Islet of Langerhans (tissue), 1 donor: ENCODE measurements around the gene UBE3D.
"Not testable (repeated sequence)": the region's sequence is repeated elsewhere in the genome, so short reads cannot be mapped to it uniquely, and the experiment has no call there.

Experiments used
- FAIRE-seq: peaks from one replicate; lab custom pipeline; 2011; peaks lifted over from hg19 to GRCh38; lab: Jason Lieb, UNC

UBE3D gene

DNA sequence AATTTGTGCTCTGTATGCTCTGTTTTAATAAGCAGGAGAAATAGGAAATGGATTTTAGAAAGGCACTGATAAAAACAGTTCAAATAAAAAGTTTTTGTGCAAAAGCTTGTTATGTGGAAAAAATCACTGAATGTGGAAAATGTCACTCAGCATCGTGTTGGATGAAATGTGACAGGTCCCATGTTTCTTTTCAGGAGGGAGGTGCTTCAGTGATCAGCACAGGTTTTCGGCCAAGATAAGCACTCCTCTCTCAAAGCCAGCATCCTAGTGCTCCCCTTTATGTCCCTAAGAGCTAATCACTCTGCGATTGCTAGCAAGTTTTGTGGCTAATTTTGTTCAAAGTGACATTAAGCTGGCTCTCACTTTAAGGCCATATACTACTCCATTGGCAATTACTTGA, 12.0 kb downstream of the UBE3D start:
- FAIRE-seq, result no peak

DNA sequence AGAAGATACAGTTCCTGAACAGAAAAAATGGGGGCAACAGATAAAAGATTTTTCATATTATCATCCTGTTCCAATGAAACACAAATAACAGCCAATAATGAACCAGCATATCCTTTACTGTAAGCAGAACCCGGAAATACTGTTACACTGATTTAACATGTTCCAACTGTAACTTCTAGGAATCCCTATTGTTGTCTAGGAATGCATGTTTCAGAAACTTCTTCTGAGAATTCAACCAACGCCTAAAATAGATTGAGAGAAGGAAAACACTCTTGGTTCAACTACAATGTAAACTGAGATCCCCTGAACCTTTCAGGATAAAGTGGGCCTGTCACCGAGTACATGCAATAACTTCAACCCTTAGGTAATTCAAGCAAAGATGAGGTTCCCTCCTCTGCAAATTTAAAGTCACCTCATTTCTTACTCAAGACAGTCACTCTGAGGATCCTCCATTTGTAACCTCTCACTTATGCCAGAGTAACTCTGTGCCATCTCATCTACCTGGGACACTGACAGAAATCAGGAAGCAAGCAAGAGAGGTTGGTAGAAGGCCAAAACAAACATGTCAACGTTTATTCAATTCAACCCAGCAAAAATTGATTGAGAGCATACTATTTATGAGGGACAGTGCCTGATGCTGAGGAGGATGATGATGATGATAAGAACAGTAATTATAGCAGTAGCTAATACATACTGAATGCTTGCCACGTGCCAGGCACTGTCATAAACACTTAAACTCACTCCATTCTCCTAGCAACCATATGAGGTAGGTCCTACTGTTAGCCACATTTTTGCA, 14.1 kb downstream of the UBE3D start:
- peak; percentile 51 for FAIRE-seq

DNA sequence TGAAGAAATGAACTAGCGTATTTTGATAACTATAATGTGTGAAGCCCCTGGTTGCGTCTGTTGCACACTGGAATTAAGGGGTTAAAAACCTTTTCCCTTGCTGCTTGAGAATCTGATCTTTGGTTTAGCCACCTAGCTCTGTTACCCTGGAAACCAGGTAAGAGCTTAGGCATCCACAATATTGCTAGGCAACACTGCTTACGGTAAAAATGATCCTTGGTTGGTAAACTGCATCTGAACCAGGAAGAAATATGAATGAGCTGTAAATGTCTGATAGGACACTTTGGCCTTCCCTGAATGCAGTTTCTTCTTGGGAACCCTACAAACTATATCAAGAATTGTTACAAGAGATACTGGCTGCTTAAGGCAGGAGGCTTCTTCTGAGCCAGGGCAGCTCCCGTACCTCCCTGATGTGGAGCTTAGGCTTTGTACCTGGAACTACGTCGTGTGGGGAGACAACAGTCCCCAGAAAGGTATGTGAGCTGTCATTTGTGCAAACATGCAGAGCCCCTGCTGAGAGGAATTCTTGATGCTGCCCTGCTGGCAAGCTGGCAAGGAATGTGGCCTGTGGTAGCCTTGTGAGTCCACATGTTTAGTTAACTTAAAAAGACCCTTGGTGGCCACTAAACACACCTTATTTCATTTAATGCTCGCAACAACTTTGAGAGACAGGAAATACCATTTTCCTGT, 18.4 kb downstream of the UBE3D start:
- FAIRE-seq, result peak; percentile 99

DNA sequence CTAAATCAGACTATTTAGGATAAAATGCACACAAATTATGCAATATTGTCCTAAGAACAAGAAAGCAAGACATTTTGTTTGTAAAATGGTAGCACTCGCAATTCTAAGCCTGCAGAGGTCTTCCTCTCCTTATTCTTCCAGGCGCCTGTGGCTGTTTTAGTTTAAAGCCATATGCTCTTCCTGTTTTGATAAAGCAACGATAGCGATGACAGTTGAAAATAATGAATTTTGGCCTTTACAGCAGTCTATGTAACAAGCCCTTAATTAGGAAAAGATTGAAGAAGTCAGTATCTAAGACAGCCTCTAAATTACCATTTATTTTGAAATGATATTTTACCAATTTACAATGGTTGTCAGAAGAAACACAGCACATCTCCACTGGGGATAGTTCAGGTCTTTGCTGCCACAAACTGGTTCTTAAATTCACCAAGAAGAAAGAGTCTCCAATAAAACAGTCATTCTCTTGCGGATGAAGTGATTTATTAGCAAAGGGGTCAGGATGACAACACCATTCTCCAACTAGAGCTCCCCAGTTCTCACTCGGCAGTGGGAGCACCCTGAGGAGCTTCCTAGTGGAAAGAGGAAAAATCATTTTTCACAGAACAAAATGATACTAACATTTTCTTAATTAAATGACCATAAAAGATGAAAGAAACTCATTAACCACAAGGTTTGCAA, 21.4 kb downstream of the UBE3D start:
- no peak for FAIRE-seq

DNA sequence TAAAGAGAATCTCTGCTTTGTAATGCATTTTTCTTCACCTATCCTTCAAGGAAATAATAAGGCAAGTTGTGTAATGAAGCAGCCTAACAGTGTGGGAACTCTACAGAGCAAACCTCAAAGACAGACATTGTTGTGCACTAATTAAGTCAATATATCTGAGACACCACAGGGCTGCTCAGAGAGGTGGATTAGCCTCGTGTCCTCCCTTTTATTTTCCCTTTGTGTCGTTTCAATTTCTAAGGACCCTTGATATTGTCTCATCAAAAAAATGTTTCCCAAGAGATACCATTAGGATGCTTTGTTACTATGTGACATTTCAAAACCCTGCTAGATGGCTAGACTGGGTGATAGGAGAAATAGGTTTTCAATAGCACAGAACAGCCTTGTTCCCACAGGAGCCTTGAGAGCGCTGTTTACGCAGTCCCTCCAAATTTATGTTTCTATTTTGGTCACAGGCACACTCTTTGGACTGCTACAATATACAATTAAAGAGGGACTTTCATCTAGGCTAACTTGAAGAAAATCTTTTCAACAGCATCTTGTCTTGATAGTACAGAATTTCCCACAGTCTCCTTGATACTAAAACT, 23.1 kb downstream of the UBE3D start:
- peak; percentile 60 for FAIRE-seq

DNA sequence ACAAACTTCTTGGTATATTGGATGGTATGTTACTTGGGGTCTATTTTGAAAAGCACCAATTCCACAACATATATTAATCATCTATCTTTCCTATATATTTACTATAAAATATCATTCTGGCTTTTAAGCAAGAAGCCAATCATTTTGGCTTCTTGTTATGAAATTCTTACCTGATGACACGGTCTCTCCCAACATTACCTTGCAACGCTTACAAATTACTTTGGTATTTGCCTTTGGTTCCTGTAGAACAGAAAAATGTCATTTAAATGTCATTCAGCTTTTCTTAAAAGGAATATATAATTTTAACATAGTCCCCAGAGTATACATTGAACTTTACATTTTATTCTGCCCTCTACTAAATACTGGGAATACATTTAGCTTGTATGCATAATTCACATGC, 27.4 kb downstream of the UBE3D start:
- no peak for FAIRE-seq

DNA sequence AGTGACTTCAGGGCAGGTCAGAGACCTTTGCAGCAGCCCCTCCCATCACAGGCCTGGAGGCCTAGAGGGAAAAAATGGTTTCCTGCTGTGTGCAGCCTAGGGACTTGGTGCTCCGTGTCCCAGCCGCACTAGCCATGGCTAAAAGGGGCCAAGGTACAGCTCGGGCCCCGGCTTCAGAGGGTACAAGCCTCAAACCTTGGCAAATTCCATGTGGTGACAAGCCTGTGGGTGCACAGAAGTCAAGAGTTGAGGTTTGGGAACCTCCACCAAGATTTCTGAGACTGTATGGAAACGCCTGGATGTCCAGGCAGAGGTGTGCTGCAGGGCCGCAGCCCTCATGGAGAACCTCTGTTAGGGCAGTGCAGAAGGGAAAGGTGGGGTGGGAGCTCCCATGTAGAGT, 34.0 kb downstream of the UBE3D start:
- no peak for FAIRE-seq

DNA sequence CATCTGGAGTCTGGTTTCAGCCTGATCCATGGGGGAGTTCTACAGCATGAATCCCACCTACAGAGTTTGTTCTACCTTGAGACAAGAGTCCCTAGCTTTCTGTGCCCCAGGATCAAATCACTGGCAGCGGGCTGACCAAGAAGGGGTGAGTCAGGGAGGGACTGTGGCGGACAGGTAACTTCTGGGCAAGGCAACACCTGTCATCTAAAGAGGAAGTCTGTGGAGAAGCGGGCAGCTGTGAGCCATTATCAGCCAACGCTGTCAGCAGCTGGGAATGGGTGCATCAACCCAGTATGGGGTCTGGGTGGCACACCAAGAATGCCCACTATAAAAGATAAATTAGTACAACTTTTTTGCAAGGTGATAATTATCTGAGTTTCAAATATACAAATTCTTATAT, 45.9 kb downstream of the UBE3D start:
- no peak for FAIRE-seq

DNA sequence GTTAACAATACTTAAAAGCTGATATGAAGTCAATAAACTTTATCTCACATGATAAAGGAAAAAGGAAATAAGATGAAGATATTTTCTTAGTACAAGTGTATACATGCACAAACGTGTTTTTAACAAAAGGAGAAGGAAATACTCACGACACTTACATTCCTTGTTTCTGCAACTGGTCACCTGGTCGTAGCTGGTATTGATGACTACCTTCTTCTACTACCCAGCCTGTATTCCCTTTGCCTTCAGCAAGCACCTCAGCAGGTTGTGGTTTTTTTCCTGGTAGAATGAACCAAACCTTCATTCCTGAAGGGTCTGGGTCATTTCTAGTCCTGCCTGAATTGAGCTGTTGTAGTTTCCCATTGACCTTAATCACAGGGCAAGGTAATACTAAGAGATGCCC, 54.5 kb downstream of the UBE3D start:
- not testable (repeated sequence) for FAIRE-seq

DNA sequence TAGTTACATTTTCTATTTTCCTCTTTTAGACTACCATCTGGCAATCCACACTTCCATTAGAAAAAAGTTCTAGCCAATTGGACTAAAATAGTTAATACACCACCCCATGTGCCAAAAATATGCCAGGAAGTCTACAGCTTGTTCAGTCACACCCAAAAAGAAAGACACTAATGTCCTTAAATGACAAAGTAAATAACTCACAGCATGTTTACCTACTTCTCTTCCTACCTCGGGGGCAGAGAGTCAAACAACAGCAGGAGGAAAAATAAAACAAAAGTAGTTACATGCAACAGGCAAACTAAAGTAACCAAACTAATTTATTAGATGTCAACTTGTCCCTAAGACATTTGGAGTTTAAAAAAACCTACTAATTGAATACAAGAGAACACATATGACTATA, 57.0 kb downstream of the UBE3D start:
- peak; percentile 89 for FAIRE-seq

DNA sequence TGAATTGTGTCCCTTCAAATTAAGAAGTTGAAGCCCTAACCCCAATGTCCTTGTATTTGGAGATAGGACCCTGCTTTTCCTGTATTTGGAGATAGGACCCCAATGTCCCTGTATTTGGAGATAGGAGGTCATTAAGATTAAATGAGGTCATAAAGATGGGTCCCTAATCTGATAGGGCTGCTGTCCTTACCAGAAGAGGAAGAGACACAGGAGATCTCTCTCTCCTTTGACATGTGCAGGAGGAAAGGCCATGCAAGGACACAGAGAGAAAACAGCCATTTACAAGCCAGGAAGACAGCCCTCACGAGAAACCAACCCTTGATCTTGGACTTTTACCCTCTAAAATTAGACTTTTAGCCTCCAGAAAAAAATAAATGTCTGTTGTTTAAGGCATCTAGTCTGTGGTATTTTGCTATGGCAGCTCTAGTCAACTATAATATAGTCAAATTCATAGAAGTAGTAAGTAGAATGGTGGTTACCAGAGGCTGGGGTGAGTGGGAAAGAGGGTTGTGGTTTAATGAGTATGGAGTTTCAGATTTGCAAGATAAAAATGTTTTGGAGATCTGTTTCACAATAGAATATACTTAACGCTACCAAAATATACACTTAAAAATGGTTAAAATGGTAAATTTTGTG, 59.3 kb downstream of the UBE3D start:
- no peak for FAIRE-seq

DNA sequence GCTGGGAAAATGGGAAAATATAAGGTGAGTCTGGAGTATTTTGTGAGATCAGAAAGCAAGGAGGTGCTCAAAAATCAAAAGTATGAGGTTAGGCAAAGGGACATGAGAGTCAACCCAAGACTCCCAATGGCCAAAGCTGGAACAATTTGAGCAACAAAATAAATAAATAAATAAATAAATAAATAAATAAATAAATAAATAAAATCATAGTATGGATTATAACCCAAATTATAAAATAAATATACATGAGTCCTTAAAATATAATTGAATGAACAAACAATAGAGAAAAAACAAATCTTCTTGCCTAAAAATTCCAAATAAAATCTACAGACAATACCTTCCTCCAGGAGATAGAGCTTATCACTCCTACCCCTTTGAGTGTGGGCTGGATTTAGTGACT, 69.5 kb downstream of the UBE3D start:
- FAIRE-seq, result no peak

DNA sequence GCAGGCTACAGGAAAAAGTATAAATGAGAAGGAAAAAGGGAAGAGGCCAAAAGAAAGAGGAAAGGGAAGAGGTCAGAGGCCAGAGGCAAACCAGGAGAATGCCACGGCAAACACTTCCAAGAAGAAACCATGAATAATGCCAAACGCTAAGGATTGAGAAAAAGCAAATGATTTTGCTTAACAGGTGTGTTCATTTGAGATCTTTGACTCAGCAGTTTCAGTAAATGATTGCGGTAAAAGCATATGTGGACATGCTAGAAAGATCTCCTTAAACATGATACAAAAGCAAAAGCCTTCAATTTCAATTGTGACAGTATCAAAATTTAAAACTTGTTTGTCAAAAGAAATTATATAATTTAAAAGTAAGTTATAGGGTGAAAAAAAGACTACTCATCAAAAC, 70.6 kb downstream of the UBE3D start:
- FAIRE-seq, result peak; percentile 27

DNA sequence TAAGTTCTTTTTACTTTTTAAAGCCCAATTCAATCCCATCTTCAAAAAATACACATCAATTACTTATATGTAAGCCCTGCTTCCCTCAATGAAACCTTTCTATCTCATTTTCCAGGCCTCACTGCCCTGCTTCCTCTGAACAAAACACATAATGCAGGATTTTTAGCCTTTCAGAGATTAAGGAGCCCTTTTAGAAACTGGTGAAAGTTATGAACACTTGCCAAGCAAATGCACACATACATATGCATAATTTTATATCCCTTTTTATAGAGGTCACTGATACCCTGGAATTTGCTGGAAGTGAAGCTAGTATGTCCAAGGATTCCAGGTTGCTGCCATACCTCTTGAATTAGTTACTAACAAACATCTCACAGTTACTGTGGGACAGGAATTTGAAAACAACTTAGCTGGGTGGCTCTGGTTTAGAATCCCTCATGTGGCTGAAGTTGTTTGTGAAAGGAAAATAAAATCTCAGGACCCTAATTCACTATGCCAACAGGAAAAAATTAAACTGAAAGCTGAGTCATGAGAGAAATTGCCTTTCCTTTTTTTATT, 75.8 kb downstream of the UBE3D start:
- no peak for FAIRE-seq

DNA sequence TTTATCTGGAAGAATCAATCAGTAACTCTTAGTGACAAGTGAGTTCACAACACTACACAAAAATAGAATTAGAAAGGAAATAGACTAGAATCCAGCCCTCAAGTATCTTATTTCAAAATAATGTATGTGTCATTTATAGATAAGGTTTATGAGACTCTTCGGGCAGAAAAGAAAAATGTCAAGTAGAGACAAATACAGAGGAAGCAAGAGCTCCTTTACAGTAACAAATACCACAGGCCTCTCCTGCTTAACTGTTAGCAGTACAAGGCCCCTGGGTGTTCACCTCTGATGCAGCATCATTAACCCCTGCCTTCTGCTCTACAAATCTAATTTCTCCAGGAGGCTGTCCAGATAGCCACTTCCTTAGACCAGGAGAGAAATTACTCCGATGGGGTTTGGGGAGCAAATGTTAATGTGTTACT, 76.7 kb downstream of the UBE3D start:
- no peak for FAIRE-seq

DNA sequence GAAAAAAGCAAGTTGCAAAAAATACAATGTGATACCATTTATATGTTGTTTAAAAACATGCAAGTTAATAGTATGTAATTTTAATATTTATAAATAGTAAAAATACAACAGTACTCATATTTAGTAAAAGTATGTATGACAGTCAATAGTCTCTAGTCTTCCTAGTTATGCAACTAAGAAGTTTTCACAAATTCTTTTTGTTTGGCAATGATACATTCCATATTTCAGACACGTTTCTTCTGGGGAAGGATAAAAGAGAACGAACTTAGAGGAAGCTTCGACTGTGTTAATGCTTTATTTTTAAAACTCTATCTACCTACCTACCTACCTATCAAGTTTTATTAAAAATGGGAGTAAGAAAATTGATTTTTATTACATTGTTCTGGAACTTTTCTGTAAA, 77.7 kb downstream of the UBE3D start:
- FAIRE-seq, result no peak

DNA sequence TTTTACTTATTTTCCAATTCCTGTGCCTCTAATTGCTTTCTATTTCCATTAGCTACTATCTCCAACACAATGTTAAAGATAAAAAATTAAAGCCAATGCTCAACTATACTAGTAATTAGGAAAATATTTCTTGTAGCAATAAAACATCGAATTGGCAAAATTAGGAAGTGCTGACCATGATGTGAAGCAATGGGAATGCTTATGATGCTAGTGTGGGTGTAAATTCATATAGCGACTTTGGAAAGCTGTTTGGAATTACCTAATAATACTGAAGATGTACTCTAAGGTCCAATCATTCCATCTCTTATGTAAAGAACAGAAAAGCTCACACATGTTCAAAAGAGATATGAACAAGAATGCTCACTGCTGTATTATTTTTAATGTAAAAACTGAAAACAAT, 78.2 kb downstream of the UBE3D start:
- FAIRE-seq, result no peak

DNA sequence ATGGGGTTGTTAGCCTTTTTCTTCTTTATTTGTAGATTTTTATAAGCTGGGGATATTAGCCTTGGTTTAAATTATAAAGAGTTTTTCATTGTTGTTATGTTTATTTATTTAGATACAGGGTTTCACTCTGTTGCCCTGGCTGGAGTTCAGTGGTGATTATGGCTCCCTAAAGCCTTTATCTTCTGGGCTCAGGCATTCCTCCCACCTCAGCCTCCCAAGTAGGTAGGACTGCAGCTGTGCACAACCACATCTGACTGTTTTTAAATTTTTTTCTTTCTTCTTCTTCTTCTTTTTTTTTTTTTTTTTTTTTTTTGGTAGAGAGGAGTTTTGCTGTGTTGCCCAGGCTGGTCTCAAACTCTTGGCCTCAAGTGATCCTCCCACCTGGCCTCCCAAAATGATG, 80.9 kb downstream of the UBE3D start:
- no peak for FAIRE-seq

DNA sequence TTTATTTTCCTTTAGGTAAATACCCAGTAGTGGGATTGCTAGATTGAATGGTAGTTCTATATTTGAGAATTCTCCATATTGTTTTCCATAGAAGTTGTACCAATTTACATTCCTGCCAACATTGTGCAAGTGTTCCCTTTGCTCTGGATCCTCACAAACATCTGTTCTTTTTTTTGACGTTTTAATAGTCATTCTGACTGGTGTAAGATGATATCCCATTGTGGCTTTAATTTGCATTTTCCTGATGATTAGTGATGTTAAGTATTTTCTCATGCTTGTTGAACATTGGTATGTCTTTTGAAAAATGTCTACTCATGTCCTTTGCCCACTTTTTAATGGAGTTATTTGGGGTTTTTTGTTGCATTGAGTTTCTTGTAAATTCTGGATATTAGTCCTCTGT, 85.6 kb downstream of the UBE3D start:
- FAIRE-seq, result no peak

DNA sequence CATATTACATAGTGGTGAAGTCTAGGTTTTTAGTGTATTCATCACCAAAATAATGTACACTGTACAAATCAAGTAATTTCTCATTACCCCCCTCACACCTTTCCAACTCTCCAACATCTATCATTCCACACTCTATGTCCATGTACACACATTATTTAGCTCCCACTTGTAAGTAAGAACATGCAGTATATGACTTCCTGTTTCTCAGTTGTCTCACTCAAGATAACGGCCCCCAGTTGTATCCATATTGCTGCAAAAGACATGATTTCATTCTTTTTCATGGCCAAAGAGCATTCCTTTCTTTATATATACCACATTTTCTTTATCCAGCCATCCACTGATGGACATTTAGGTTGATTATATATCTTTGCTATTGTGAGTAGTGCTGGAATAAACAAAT, 86.0 kb downstream of the UBE3D start:
- FAIRE-seq, result no peak

DNA sequence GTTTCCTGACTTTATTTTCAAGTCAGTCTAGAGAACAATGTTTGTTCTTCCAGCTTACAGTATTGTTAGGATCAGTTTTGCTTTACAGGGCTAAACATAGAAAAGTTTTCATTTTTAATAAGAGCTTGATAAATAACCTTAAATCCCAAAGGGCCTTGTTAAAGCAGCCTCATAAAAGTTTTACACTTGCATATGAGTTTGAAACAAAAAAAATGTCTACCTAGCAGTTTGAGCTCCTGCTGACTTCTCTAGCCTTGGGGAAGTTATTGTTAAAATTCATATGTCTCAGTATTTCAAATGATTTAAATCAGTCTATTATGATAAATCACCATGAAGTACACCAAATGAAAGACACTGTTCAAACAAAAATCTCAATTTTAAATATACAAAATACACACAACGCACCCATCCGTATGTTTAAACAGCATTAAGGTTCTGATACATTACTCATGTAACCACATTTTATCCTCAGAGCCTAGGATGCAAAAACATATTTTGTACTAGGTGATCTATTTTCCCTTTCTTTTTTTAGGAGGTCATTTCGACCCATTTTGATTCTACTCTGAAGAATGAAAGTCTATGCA, 87.2 kb downstream of the UBE3D start:
- peak; percentile 90 for FAIRE-seq

DNA sequence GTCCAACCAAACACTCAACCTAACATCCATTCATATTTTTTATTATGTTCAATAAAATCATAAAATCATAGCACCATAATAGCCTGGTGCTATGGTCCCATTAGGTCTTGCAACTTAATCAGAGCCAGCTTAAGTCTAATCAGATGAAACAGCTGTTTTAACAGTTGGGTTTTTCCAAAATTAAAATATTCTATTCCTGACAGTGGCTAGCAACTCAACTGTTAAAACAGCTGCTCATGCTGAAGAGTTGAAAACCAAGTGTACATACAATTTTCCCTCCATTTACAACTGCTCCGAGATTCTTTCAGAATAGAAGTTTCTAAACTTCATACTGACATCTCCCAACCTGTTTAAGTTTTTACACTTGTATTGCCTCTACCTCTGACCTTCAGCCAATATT, 89.5 kb downstream of the UBE3D start:
- FAIRE-seq, result no peak
